GM19324 (cell line): ENCODE data around the gene ABLIM2.

ENCODE experiments used
- ATAC-seq: cut with Tn5 transposase; IDR thresholded peaks from one replicate; pipeline ENCODE4 v1.9.1; 2021; ENCODE audit warnings: mild to moderate bottlenecking, moderate library complexity; ENCODE audit not compliant: unreplicated experiment, low FRiP score

The ABLIM2 gene

DNA sequence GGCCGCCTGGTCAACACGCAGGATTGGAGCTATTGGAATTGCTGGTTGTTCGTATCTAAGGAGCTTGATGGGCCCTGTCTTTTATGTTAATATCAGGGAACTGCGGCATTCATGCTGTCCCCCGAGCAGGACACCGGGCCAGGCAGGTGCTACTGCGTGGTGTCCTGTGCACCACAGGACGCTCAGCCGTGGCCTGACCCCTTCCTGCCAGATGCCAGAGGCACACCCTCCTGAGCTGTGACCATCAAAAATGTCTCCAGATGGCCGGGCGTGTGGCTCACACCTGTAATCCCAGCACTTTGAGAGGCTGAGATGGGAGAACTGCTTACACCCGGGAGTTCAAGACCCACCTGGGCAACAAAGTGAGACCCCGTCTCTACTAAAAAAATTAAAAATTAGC is 32.1 kb downstream of the ABLIM2 start:
- no peak for ATAC-seq

DNA sequence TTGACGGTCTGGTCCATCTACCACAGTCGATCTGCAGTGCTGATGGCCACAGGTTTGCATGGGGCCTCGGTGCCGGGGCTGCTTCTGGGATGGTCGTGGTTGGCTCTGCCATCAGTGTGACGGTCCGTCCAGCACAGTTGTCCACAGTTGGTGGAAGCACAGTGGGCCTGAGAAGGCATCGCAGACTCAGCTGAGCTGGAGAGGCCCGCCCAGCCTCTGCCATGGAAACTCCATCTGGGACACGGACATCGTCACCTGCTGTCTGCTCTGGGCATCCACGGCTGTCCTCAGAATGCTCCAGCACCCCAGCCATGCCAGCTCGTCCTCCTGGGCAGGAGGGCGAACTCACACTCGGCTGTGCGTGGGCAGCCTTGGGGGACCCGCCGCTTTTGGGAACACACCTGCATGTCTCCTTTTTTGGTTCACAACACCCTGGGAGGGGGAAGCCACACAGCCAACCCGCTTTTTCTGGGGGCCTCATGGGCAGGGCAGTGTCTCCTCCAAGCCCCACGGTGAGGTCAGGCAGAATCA is 33.0 kb downstream of the ABLIM2 start:
- ATAC-seq, result no peak

- no peak for ATAC-seq
These were observed 34.7 kb downstream of the ABLIM2 start for GRCh38 chr4:8123870-8124269.

GRCh38 chr4:8123389-8123788 is 35.2 kb downstream of the ABLIM2 start:
- no peak for ATAC-seq

GRCh38 chr4:8122746-8123145 is 35.9 kb downstream of the ABLIM2 start:
- ATAC-seq, result no peak

GRCh38 chr4:8121292-8122015 is 37.2 kb downstream of the ABLIM2 start:
- no peak for ATAC-seq

- no peak for ATAC-seq
These were observed 38.1 kb downstream of the ABLIM2 start for GRCh38 chr4:8120501-8120900.

DNA sequence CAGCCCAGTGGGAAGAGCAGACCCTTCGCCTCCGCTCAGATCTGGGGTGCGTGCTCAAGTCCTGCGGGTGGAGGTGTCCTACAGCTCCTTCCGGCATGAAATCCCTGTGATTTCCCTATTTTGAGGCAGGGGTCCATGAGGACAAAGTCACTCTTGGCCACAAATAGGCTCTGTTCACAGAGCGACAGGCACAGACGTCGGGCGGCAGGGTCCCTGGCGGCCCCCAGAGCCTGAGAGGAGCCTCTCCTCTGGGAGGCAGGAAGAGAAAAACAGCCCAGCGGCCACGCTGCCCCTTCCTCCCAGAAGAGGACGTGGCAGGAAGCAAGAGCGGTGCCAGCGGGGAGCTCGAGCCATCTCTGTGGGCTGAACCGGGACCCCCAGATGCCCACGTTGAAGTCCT is 38.7 kb downstream of the ABLIM2 start:
- ATAC-seq, result no peak

- ATAC-seq, result no peak
These were observed 40.1 kb downstream of the ABLIM2 start for GRCh38 chr4:8118531-8118930.

DNA sequence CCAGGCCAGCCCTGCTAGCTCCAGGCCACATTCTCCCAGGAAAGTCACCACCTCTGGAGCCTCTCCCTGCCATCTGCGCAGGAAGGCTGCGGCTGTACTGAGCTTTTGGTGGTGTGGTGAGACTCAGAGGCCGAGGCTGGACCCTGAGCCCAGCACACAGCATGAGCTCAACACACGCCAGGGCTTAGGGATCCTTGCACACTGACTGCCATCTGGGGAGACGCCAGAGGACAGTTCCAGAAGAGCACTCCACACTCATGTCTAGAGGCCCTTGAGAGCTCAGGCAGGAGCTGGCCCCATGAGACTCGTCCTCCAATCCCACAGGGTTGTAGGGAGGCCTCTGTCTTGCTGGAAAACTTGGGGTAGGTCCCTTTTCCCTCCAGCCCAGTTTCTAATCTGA is 40.6 kb downstream of the ABLIM2 start:
- no peak for ATAC-seq

DNA sequence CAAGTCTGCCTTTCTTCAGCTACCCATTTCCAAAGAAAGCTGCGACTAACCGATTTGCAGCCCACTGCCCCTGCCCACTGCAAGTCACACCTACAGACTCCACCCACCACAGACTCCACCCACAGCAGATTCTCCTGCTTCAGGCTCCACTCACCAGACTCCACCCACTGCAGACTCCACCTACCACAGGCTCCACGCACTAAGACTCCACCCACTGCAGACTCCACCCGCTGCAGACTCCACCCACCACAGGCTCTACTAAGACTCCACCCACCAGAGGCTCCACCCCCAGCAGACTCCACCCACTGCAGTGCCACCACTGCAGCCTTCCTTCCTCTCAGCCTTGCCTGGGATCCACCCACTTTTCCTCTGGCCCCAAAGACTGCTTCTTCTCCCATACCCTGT is 41.3 kb downstream of the ABLIM2 start:
- no peak for ATAC-seq

GRCh38 chr4:8115916-8116315 is 42.7 kb downstream of the ABLIM2 start:
- no peak for ATAC-seq

DNA sequence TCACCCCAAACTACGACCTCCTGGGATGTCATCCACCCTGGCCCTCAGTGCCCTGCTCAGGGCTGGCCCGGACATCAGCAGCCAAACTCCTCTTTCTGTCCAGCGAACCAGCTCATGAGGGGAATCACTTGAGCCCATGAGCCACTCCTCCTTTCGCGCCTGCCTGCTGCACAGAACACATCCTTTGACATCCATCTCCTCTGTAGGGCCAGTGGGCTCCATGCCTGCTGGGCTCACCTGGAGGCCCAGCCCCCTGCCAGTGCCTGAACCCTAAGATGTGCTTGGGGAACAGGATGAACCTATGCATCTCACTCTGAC is 43.5 kb downstream of the ABLIM2 start:
- no peak for ATAC-seq

DNA sequence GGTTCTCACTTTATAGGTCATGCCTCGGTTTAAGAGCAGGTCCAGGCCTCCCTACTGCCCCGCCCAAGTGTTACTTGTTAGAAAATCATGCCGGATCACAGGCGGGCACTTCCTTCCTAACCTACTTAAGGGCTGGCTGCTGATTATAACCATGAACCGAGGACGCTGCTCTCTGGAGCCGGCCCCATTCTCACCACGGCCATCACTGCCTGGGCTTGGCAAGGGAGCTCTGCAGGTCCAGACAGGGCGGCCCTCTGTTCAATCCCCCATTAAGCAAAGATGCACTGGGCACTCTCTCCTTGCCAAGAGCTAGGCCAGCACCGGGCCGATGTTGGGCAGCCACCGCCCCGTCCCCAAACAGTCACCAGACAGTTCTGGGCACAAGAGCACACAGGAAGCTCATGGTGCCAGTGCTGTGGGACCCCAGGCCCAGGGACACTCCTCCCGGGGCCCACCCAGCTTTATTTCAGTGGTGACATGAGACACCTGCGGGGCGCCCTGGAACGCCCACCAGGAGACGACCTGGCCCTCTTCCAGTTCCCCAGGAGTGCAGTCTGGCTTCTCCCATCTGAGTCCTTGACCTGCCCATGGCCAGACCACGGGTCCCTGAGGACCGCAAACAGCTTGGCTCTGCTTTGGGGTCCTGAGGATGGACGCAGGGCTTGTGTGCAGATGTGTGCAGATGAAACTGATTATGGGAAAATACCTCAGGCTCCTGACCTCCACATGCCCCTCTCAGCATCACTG is 44.0 kb downstream of the ABLIM2 start:
- no peak for ATAC-seq

DNA sequence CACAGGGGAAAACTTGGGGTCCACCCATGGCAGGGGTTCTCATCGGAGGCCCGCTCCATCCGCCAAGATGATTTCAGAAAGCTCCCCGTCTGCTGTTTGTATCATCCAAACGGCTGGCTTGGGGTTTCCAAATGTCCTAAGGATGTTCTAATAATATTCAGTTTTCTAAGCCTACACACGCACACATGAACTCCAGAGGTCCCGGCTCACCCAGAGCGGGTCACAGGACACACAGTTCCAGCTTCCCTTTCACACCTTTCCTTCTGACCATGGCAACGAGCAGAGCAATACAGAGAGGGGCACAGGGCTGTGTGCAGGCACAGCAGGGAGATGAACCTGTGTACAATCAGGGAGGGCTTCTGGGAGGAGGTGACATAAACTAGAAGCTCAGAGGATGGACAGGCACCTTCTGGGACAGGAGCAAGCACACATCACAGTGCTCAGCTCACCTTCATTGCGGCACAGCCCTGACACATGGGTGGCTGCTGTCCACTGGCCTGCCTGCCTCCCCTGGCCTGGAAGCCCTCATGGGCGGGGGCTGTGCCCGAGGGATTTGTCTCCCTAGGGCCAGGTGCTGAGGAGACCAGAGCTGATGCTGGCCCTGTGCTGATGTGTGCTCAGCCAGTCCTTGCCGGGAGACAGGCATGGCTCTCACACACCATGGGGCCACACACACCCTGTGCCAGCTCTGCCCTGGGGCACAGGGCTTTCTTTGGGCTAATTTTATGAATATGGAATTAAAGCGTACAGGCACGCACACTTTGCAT is 44.8 kb downstream of the ABLIM2 start:
- no peak for ATAC-seq

DNA sequence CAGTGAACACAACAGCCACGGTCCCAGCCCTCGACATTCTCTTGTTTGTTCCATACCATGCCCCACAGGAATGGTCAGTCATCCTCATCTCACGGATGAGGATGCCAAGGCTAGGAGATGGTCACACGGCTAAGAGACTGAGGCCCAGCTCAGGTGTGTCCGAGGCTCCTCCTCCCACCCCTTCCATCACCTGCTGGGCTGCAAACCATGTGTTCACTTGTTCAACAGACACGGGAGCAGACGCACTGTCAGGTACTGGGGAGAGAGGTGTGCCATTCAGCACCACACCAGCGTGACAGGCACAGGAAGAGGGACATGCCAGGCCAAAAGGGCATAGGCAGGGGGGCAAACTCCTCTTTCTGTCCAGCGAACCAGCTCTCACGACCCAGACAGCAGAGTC is 45.9 kb downstream of the ABLIM2 start:
- no peak for ATAC-seq

DNA sequence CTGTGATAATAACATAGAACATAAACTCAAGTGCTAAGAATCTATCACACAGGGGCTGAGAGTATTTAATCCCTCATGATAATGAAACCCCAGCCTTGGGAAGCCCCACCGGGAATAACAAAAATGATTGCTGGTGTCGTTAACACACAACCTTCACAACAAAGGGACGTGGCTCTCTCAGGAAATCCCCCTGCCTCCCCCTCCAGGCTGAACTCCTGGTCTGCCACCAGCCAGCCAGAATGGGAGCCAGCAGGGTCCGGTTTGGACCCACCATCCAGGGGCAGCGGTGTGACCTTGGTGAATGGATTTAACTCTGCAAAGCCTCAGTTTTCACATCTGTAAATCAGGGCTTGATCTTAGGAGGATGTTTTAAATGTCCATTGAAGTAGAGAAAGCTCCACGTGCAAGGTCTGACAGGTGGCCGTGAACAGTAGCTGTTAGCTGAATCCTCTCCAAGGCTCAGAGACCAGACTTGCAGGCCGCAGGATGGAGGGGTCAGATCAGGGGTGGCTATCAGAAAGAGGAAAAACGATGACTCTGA is 46.5 kb downstream of the ABLIM2 start:
- ATAC-seq, result no peak

DNA sequence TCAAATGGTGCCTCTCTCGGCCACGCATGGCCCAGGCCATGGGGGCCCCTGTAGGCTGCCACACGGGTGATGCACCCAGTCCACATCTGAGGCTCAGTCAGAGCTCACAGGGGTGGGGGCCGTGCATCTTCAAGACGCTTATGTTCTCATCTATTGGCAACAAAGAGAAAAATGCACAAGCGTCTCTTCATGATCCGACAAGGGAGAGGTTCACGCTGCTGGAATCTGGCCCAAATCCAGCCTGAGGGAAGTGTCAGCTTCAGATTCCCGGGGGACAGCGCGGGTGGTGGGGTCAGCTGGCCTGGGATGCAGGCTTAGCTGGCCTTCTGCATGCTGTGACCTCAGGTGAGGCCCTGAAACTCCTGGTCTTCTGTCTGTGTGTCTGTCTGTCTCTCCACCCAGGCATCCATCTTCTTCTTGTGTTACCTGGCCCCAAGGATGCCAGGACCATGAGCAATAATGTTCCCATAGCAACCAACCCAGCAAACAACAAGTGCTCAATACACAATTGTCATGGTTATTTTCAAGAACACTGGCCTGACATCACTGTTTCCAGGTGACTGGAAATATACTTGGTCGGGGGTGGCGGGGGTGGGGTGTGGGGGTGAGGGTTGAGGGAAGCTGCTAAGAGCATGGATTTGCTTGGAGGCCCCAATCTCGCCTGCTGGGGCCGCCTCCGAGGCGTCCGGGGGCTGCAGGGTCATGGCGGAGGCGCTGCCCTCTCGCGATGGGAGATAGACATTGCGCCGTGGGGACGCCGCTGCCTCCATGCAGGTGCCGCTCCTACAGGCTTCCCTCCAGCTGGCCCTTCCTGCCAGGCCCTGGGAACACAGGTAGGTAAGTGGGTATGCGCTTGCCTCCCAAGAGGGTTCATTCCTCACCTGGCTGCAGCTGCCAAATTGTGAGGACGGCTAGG is 48.3 kb downstream of the ABLIM2 start:
- ATAC-seq, result no peak

GRCh38 chr4:8109406-8110065 is 49.1 kb downstream of the ABLIM2 start:
- no peak for ATAC-seq

DNA sequence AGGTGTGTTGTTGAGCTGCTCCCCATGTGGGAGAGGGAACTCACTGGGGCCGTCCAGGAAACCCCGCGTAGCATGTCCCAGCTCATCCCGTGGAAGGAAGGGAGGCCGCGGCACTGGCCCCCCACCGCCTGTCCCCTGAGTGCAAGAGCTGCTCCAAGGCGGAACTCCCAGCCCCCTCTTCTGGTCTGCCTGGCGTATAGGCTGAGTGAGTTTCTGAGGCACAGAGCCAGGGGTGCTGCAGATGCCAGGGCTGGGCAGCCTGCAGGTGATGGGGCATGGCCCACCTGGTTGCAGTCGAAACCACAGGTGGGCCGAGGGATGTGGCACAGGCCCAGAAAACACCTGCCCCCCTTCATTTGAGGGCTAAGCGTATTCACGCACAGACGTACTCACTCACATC is 49.6 kb downstream of the ABLIM2 start:
- no peak for ATAC-seq
